Measurements from ENCODE around the gene CSK.

Gene CSK

DNA sequence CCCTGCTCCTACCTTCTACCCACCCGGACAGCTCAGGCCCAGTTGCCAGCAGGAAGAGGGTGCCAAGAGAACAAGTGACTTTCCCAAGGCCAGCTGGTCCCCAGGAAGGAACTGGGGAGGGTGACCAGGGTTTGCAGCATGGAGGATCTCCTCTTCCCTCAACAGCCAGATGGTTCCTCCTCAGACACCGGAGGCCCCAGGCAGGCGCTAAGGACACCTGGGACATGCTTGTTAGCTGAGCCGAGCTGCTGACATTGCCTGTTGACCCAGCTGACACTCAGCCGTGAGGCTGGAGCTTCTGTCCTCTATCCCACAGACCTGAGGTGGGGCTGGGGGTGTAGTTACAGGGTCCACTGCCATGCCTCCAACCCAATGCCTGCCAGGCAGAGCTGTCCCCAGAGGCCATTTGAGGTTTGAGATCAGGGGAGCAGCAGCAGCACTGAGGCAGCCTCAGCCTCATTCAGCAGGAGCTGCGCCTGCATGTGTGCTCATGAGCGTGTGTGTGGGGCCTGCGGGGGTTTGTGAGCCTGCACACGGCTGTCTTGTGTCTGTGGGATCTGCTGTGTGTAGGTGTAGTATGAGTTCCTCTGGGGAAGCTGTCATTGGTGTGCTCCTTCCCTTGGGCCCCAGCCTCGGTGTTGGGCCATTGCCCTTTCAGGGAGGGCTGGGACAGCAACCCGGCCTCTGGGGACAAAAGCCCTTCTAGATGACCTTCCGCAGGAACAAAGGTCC is 51.7 kb downstream of the CSK start:
- Histone ChIP-seq H3K27me3 (ENCODE audit: control insufficient read depth, insufficient read depth, low read length) (no peaks in the 10 kb centered on the region), H3K9me3 (ENCODE audit: control insufficient read depth, insufficient read depth, low read length) (no peaks in the 10 kb centered on the region), H3K36me3 (ENCODE audit: control insufficient read depth, insufficient read depth, low read length) (peaks cover 3% of the 10 kb centered on the region), H3K4me3 (ENCODE audit: low read length) (no peak overlapping the region), H3K4me1 (ENCODE audit: control insufficient read depth, insufficient read depth, low read length) (peaks cover 4% of the 10 kb centered on the region), H3K27ac (ENCODE audit: low read length) (no peak overlapping the region)
- DNase-seq (ENCODE audit: low read depth, low spot score) = no peak
- no CpG with 5 or more reads among the region's 12 CpGs for WGBS (ENCODE audit: insufficient coverage, insufficient read length)

DNA sequence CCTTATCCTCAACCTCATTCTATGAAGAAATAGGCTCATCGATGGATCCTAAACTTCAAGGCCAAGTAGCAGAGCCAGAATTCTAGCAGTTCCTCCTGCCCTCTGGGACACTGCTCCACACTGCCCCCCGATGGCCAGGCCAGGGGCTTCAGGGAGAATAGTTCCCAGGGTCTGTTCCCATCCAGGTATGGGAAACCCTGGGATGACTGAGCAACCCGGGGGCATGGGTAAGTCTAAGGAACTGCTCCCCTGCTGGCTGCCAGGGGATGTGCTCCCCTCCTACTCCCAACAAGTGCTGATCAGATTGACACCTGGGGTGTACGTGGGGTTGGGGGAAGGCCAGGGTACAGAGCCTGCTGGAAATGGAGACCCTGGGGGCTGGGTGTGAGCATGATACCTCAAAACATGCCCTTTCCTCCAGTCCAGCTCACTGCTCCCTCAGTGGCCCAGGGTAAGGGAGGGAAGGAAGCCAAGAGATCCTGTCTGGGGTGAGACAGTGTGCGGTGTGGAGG is 53.5 kb downstream of the CSK start:
- Histone ChIP-seq H3K27me3 (ENCODE audit: control insufficient read depth, insufficient read depth, low read length) (no peaks in the 10 kb centered on the region), H3K4me1 (ENCODE audit: control insufficient read depth, insufficient read depth, low read length) (peaks cover 4% of the 10 kb centered on the region), H3K36me3 (ENCODE audit: control insufficient read depth, insufficient read depth, low read length) (peaks cover 4% of the 10 kb centered on the region), H3K4me3 (ENCODE audit: low read length) (no peak overlapping the region), H3K9me3 (ENCODE audit: control insufficient read depth, insufficient read depth, low read length) (no peaks in the 10 kb centered on the region), H3K27ac (ENCODE audit: low read length) (no peak overlapping the region)
- peak; percentile 66 for DNase-seq (ENCODE audit: low read depth, low spot score)
- no CpG with 5 or more reads among the region's 5 CpGs for whole genome bisulfite sequencing (ENCODE audit: insufficient coverage, insufficient read length)

DNA sequence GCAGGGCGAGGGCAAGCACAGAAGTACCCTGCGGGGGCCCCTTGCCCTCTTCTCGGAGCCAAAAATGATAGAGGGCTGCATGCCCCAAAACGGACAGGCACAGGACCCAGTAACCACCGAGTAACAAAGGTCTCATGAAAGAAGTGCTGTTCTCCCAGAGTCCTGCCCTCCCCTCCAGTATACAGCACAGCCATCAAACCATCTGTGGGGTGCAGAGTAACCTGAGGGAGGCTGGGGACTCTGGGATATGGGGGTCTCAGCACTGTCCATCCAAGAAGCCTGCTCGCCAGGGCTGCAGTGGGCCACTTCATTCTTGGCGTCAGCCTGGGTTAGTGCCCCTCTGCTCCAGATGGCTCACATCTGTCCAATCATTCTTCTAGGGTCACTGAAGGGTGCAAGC is 55.0 kb downstream of the CSK start:
- Histone ChIP-seq H3K27me3 (ENCODE audit: control insufficient read depth, insufficient read depth, low read length) (no peaks in the 10 kb centered on the region), H3K36me3 (ENCODE audit: control insufficient read depth, insufficient read depth, low read length) (peaks cover 4% of the 10 kb centered on the region), H3K4me1 (ENCODE audit: control insufficient read depth, insufficient read depth, low read length) (peaks cover 4% of the 10 kb centered on the region), H3K4me3 (ENCODE audit: low read length) (no peak overlapping the region), H3K27ac (ENCODE audit: low read length) (no peak overlapping the region), H3K9me3 (ENCODE audit: control insufficient read depth, insufficient read depth, low read length) (no peaks in the 10 kb centered on the region)
- no peak for DNase-seq (ENCODE audit: low read depth, low spot score)
- WGBS (ENCODE audit: insufficient coverage, insufficient read length) = no CpG with 5 or more reads among the region's 7 CpGs

DNA sequence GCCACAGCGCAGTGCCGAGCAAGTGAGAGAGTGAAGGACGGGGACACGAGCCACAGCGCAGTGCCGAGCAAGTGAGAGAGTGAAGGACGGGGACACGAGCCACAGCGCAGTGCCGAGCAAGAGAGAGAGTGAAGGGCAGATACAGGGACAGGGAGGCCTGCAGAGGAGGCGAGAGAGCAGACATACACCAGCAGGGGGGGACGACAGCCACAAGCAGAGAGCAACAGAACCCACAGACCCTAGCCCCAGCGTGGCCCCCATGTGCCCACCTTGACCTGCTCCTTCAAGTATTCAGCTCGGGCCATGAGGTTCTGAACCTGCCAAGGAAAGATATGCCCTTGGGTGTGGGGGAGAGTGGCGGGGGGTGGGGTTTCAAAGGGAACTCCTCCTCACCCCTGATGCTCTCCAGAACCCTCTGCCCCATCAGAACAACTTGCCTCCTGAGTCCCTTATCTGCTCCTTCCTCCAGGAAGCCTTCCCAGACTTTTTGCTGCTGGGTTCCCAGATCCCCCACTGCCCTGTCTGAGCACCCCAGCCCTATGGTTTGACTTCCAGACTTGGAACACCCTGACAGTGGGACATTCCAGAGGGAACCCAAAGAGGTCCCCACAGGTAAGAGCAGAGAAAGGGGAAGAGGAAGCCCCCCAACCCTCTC is 55.7 kb downstream of the CSK start:
- DNase-seq (ENCODE audit: low read depth, low spot score) = no peak
- WGBS (ENCODE audit: insufficient coverage, insufficient read length) = no CpG with 5 or more reads among the region's 15 CpGs
- H3K4me1 ChIP-seq (ENCODE audit: control insufficient read depth, insufficient read depth, low read length) = peaks cover 4% of the 10 kb centered on the region
- H3K4me3 ChIP-seq (ENCODE audit: low read length) = no peak overlapping the region
- H3K36me3 ChIP-seq (ENCODE audit: control insufficient read depth, insufficient read depth, low read length) = peaks cover 4% of the 10 kb centered on the region
- no peaks in the 10 kb centered on the region for H3K9me3 ChIP-seq (ENCODE audit: control insufficient read depth, insufficient read depth, low read length)
- no peaks in the 10 kb centered on the region for H3K27me3 ChIP-seq (ENCODE audit: control insufficient read depth, insufficient read depth, low read length)
- no peak overlapping the region for H3K27ac ChIP-seq (ENCODE audit: low read length)

DNA sequence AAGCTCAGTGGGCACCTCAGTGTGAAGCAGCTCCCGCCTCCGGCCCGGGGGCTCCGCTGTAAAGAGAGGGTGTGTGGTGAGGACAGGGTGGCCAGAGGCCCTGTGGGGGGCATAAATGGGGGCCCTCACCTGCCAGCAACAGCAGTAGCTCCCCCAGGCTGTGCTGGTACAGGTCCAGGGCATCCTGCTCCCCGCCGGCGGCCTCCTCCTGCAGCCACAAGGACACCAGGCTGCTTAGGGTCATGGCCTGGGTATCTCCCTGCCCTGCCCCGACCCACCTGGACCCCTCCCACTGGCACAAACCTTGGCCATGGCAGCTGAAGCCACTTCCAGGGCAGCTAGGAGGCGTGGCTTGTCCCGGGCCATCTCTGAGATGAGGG is 56.2 kb downstream of the CSK start:
- no peak overlapping the region for H3K4me3 ChIP-seq (ENCODE audit: low read length)
- no peaks in the 10 kb centered on the region for H3K9me3 ChIP-seq (ENCODE audit: control insufficient read depth, insufficient read depth, low read length)
- no peaks in the 10 kb centered on the region for H3K27me3 ChIP-seq (ENCODE audit: control insufficient read depth, insufficient read depth, low read length)
- H3K36me3 ChIP-seq (ENCODE audit: control insufficient read depth, insufficient read depth, low read length) = peaks cover 4% of the 10 kb centered on the region
- H3K4me1 ChIP-seq (ENCODE audit: control insufficient read depth, insufficient read depth, low read length) = peaks cover 4% of the 10 kb centered on the region
- DNase-seq (ENCODE audit: low read depth, low spot score) = no peak
- H3K27ac ChIP-seq (ENCODE audit: low read length) = no peak overlapping the region
- no CpG with 5 or more reads among the region's 10 CpGs for WGBS (ENCODE audit: insufficient coverage, insufficient read length)

DNA sequence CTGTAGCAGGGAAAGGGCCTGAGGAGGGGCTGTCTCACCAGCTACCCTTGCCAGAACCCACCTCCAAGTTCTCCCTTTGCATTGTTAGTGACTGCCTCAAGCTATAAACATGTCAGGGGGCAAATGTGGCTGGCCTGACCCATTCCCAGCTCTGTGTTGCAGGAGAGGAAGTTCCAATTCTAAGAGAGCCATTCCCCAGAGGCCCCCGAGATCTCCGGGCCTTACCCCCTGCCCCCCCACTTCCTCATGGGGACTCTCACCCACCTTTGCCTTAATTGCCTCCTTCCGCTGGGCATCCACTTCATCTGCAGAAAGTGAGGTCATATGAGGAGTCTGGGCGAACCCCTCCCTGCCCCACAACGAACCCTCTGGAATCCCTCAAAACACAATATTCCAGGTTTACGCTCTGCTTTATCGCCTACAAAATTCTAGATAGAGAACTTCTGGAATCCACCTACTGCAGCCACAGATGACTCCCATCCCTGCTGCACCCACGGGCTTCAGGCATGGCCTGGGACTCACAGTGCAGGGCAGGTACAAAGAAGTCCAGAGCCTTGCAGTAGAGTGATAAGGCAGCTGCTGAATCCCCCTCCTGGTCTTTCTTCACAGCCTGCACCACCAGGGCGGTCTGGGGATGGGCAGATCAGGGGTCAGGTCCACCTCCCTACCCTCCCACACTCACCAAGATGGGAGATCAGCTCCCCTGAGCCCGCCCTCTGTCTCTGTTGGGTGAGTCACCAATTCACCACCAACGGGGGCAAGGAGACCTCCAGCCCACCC is 57.1 kb downstream of the CSK start:
- Histone ChIP-seq H3K27ac (ENCODE audit: low read length) (no peak overlapping the region), H3K9me3 (ENCODE audit: control insufficient read depth, insufficient read depth, low read length) (no peaks in the 10 kb centered on the region), H3K4me3 (ENCODE audit: low read length) (no peak overlapping the region), H3K27me3 (ENCODE audit: control insufficient read depth, insufficient read depth, low read length) (no peaks in the 10 kb centered on the region), H3K36me3 (ENCODE audit: control insufficient read depth, insufficient read depth, low read length) (peaks cover 4% of the 10 kb centered on the region), H3K4me1 (ENCODE audit: control insufficient read depth, insufficient read depth, low read length) (peaks cover 4% of the 10 kb centered on the region)
- WGBS (ENCODE audit: insufficient coverage, insufficient read length) = no CpG with 5 or more reads among the region's 11 CpGs
- DNase-seq (ENCODE audit: low read depth, low spot score) = no peak

DNA sequence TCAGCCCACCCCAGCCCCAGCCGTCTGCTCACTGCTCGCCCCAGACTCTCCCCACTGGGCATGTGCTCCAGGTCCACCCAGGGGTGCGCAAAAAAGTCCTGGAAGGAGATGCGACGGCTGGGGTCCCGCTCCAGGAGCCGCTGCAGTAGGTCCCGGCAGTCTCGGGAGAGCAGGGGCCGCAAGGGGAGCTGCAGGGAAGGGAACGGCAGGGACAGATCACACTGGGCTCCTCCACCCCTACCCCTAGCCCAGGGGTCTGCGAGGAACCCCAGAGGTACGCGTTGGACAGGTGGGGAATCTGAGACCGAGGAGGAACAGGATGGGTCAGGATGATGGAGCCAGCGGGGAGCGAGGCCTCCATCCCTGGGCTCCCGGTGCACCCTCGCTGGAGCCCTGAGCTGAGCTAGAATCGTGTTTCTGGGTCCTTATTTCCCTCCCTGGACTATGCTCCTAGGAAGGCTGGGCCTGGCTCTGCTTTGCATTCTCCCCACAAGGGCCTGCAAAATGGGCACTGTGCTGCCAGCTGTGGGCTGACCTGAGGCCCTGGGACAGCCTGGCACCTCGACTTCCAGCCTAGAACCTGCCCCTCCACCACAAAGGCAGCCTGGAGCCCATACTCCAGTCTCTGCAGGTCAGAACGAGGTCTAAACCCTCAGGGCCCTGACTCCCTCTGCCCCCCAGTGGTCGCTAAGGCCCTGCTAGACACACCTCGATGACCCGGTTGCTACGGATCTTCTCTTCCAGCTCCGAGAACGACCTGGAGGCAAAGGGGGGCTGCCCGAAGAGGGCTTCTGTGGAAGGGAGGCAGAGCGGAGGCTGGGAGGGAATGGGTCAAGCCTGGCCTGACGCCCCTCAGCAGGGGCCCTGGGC is 57.9 kb downstream of the CSK start:
- H3K27ac ChIP-seq (ENCODE audit: low read length) = no peak overlapping the region
- no CpG with 5 or more reads among the region's 31 CpGs for WGBS (ENCODE audit: insufficient coverage, insufficient read length)
- peaks cover 2% of the 10 kb centered on the region for H3K4me1 ChIP-seq (ENCODE audit: control insufficient read depth, insufficient read depth, low read length)
- no peak for DNase-seq (ENCODE audit: low read depth, low spot score)
- H3K4me3 ChIP-seq (ENCODE audit: low read length) = no peak overlapping the region
- peaks cover 4% of the 10 kb centered on the region for H3K36me3 ChIP-seq (ENCODE audit: control insufficient read depth, insufficient read depth, low read length)
- no peaks in the 10 kb centered on the region for H3K9me3 ChIP-seq (ENCODE audit: control insufficient read depth, insufficient read depth, low read length)
- no peaks in the 10 kb centered on the region for H3K27me3 ChIP-seq (ENCODE audit: control insufficient read depth, insufficient read depth, low read length)

DNA sequence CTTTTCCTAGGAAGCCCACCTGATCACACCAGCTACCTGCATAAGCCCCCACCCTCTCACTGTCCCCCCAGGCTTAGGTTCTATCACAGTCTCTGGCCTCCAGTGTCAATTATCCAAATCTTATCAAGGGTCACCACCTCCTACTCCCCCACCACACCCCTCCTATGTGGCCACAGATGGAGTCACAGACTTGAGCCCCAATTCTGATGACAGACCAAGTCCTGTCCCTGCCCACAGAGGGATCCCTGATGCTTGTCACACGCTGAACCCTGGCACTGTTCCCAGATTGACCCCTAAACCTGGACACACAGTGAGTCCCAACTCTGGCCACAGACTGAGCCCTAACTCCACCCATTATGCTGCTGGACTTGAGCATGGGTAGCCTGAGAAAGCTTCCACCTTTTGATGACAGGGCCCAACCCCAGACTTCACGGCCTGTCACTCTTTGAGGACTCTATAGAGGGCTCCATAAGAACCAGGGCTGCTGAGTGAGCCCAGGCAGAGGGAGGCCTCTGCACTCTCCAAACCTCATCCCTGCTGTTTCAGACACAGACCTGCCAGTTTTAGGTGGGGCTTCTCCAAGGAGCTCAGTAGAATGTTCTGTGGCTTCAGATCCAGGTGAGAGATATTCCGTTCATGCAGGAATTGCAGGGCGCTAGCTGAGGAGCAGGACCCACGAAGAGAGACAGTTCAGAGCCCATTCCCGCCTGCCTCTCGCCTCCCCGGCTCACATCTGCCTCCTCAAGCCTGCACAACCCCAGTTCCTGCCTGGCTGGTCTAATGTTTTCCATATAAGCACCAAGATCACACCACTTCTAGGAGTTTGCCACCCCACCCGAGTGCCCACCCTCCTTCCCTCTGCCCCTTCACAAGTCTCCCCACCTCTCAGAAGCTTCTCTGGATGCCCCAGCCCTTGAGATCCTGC is 59.2 kb downstream of the CSK start:
- no peaks in the 10 kb centered on the region for H3K4me1 ChIP-seq (ENCODE audit: control insufficient read depth, insufficient read depth, low read length)
- H3K27ac ChIP-seq (ENCODE audit: low read length) = no peak overlapping the region
- H3K4me3 ChIP-seq (ENCODE audit: low read length) = no peak overlapping the region
- H3K9me3 ChIP-seq (ENCODE audit: control insufficient read depth, insufficient read depth, low read length) = no peaks in the 10 kb centered on the region
- H3K36me3 ChIP-seq (ENCODE audit: control insufficient read depth, insufficient read depth, low read length) = peaks cover 4% of the 10 kb centered on the region
- DNase-seq (ENCODE audit: low read depth, low spot score) = no peak
- H3K27me3 ChIP-seq (ENCODE audit: control insufficient read depth, insufficient read depth, low read length) = no peaks in the 10 kb centered on the region
- no CpG with 5 or more reads among the region's 9 CpGs for WGBS (ENCODE audit: insufficient coverage, insufficient read length)

DNA sequence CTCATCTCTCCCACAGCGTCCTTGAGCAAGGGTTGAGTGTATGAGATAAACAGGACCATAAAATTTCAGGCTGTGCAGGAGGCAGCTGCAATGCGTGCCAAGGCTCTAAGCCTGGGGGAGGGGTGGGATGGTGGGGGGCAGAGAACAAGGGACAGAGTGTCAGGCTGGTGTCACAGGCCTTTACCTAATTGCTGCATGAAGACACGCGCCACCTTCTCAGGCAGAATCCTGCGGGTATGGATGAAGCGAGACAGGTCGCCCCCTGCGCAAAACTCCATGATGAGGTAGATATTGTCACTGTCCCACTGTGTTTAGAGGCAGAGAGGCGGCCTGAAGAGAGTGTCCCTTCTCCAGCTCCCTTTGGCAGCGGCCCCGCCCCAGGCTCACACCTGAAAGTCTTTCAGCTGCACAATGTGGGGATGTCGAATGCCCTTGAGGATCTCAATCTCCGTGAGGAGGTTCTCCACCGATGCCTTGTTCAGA is 60.1 kb downstream of the CSK start:
- H3K4me3 ChIP-seq (ENCODE audit: low read length) = no peak overlapping the region; the same call in 1 of the 2 replicates
- no peaks in the 10 kb centered on the region for H3K4me1 ChIP-seq (ENCODE audit: control insufficient read depth, insufficient read depth, low read length)
- H3K27me3 ChIP-seq (ENCODE audit: control insufficient read depth, insufficient read depth, low read length) = no peaks in the 10 kb centered on the region
- H3K36me3 ChIP-seq (ENCODE audit: control insufficient read depth, insufficient read depth, low read length) = peaks cover 4% of the 10 kb centered on the region
- no peak for DNase-seq (ENCODE audit: low read depth, low spot score)
- H3K27ac ChIP-seq (ENCODE audit: low read length) = no peak overlapping the region
- no CpG with 5 or more reads among the region's 14 CpGs for WGBS (ENCODE audit: insufficient coverage, insufficient read length)
- H3K9me3 ChIP-seq (ENCODE audit: control insufficient read depth, insufficient read depth, low read length) = no peaks in the 10 kb centered on the region
